Measurements from ENCODE around the gene DGKB. TPM values are rescaled to one million over a fixed set of nuclear protein-coding genes. Genes with fewer than 3 reads are reported as not detected.

Gene DGKB
- total and polyA plus RNA-seq, 7 donors, result 0.39 to 22.4 (median 11.3) TPM; not detected in 2

GRCh38 chr7:14600766-14601367 is 301.7 kb downstream of the DGKB start:
- WGBS, 2 donors, result 92 to 97% methylated on average over 2 of the region's 2 CpGs
- H3K4me3 ChIP-seq, result no peak overlapping the region
- H3K36me3 ChIP-seq, result no peaks in the 10 kb centered on the region
- no peak overlapping the region for H3K27ac ChIP-seq
- H3K4me1 ChIP-seq, result no peaks in the 10 kb centered on the region
- no peaks in the 10 kb centered on the region for H3K9me3 ChIP-seq
- TF ChIP-seq POLR2AphosphoS5 (IDR thresholded peaks at IDR 0.05), result no peak
- no peaks in the 10 kb centered on the region for H3K27me3 ChIP-seq
- intact Hi-C loops (cut with DNase I), result no loop called here
- DNase-seq, result no peak

DNA sequence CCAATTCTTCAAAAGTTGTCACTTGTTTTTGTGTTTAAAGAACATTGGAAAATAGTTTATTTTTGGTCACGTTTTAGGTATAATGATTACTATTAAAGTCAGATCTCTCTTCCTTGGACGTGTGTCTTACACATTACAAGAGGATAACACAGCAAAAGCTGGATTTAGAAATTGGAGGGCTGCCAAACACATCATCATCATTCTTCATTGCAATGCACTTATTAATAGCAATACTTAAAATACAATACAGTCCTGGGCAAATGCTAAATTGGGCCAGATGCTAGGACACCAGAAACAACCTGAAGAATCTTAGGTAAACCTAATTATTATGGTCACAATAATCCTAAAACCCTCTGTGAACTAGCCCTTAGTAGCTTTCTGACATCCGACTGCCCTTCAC is 303.6 kb downstream of the DGKB start:
- Histone ChIP-seq H3K36me3 (no peaks in the 10 kb centered on the region), H3K27ac (no peak overlapping the region), H3K4me1 (no peaks in the 10 kb centered on the region), H3K27me3 (no peaks in the 10 kb centered on the region), H3K4me3 (no peak overlapping the region), H3K9me3 (no peaks in the 10 kb centered on the region)
- TF ChIP-seq POLR2A (IDR thresholded peaks at IDR 0.05) (no peak), POLR2AphosphoS5 (IDR thresholded peaks at IDR 0.05) (no peak), CTCF (IDR thresholded peaks at IDR 0.05) (no peak), EP300 (IDR thresholded peaks at IDR 0.05) (no peak)
- WGBS, 2 donors, result 68 to 70% methylated on average over 3 of the region's 3 CpGs
- intact Hi-C loops (cut with DNase I), result no loop called here
- no peak for DNase-seq

DNA sequence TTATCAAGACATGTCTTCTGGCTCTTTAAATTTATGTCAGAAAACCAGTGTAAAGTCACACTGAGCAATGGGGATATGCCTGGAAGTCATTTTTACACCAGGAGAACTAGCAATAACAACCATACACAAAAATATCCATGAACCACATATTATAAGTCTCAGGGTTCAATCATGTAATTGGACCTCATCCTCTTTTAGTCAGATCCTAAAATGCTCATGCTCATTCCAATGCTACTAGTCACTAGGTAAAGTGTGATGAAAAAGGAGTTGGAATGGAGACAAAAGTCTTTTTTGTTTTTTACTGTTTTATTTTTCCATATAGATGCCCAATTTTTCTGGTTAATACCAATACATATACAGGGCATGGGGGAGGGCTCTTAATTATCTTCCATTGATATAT is 306.1 kb downstream of the DGKB start:
- TF ChIP-seq POLR2AphosphoS5 (IDR thresholded peaks at IDR 0.05) (no peak), CTCF (IDR thresholded peaks at IDR 0.05) (no peak), POLR2A (IDR thresholded peaks at IDR 0.05) (no peak), EP300 (IDR thresholded peaks at IDR 0.05) (no peak)
- no peak for DNase-seq
- H3K27me3 ChIP-seq, result no peaks in the 10 kb centered on the region
- H3K36me3 ChIP-seq, result no peaks in the 10 kb centered on the region
- intact Hi-C loops (cut with DNase I), result no loop called here
- no peaks in the 10 kb centered on the region for H3K9me3 ChIP-seq
- no peak overlapping the region for H3K4me3 ChIP-seq
- no peak overlapping the region for H3K27ac ChIP-seq
- H3K4me1 ChIP-seq, result no peaks in the 10 kb centered on the region

DNA sequence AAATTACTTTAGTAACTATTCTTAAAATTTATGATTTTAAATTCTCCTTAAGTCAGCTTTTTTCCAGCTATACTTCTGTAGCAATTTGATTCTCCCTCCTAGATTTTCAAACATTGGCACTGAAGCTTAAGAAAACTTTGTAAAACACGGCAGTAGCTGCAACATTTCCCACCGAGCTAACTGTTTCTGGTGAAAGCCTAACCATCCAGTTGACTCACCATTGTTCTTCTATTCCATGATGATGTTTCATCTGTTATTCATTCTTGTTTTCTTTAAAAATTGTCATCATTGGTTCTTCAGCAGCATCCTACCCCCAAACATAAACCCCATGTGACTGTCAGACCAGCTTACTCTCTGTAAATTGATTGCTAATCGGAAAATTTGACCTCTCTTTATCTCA is 312.3 kb downstream of the DGKB start:
- Histone ChIP-seq H3K27ac (no peak overlapping the region), H3K36me3 (no peaks in the 10 kb centered on the region), H3K4me1 (no peaks in the 10 kb centered on the region), H3K27me3 (no peaks in the 10 kb centered on the region), H3K4me3 (no peak overlapping the region), H3K9me3 (peaks cover 5 to 6% (median 5%) of the 10 kb centered on the region in 4 donors)
- intact Hi-C loops (cut with DNase I), result no loop called here
- TF ChIP-seq POLR2AphosphoS5 (IDR thresholded peaks at IDR 0.05) (no peak), CTCF (IDR thresholded peaks at IDR 0.05) (no peak), POLR2A (IDR thresholded peaks at IDR 0.05) (no peak), EP300 (IDR thresholded peaks at IDR 0.05) (no peak)
- no peak for DNase-seq
- 86 to 87% methylated on average over 3 of the region's 3 CpGs for whole genome bisulfite sequencing, 2 donors

DNA sequence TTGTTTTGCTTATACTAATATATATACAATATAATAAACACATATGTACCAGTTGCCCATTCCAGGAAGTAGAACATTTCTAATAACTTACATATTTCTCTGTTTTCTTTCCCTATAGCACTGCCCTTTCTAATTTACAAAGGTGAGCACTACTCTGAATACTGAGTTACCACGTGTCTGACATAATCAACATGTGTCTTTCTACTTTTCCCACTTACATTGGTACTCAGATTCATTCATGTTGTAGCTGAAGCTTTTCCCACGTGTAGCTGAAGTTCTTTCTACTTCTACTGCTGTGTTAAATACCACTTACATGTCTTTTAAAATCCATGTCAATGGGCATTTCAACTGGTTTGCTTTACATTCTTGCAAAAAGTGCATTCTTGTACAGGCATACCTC is 317.3 kb downstream of the DGKB start:
- H3K9me3 ChIP-seq, result peaks cover 5 to 7% (median 6%) of the 10 kb centered on the region in 4 donors
- no peak for DNase-seq
- H3K36me3 ChIP-seq, result no peaks in the 10 kb centered on the region
- 81 to 86% methylated on average over 2 of the region's 2 CpGs for WGBS, 2 donors
- TF ChIP-seq POLR2AphosphoS5 (IDR thresholded peaks at IDR 0.05) (no peak), EP300 (IDR thresholded peaks at IDR 0.05) (no peak), POLR2A (IDR thresholded peaks at IDR 0.05) (no peak), CTCF (IDR thresholded peaks at IDR 0.05) (no peak)
- no peaks in the 10 kb centered on the region for H3K4me1 ChIP-seq
- no peak overlapping the region for H3K4me3 ChIP-seq
- no peak overlapping the region for H3K27ac ChIP-seq
- H3K27me3 ChIP-seq, result no peaks in the 10 kb centered on the region
- intact Hi-C loops (cut with DNase I), result no loop called here

Data from sigmoid colon (tissue), 7 donors.